Heart left ventricle (tissue), 16 donors: Measurements from ENCODE around the gene CKAP5. TPM values are rescaled to one million over a fixed set of nuclear protein-coding genes. Genes with fewer than 3 reads are reported as not detected.
"Not testable (repeated sequence)": the region's sequence is repeated elsewhere in the genome, so short reads cannot be mapped to it uniquely, and the experiment has no call there.

ENCODE experiments used
- ATAC-seq, 4 donors: fragments of 200-7000 bp; cut with Tn5 transposase; one replicate each; pipeline ENCODE4 v1.9.1; 2020 to 2022; ENCODE audit warnings: moderate library complexity in 4 of 4, mild to moderate bottlenecking in 3 of 4, moderate number of reproducible peaks in 1 of 4
- DNase-seq, 5 donors: peaks; one replicate each; pipeline ENCODE4 v3.0.0-alpha.2; 2020
- H3K27ac ChIP-seq, 12 donors: fragments of 200-600 bp; sonication (generic) in 4 of 12; one replicate each; pipeline versions ENCODE4 v1.5.0 to v1.8.0; 2016 to 2022; ENCODE audit warnings: mild to moderate bottlenecking in 2 of 12
- H3K27me3 ChIP-seq, 9 donors: fragments of 200-600 bp; sonication (generic) in 2 of 9; one replicate each; pipeline versions ENCODE4 v1.5.1 to v1.8.0; 2016 to 2022; ENCODE audit warnings: mild to moderate bottlenecking in 3 of 9
- H3K36me3 ChIP-seq, 9 donors: fragments of 200-600 bp; sonication (generic) in 2 of 9; one replicate each; pipeline versions ENCODE4 v1.5.0 to v1.8.0; 2018 to 2022; ENCODE audit warnings: mild to moderate bottlenecking in 2 of 9
- H3K4me1 ChIP-seq, 12 donors: fragments of 200-600 bp; sonication (generic) in 4 of 12; one replicate each; pipeline versions ENCODE4 v1.5.0 to v1.8.0; 2016 to 2022; ENCODE audit warnings: mild to moderate bottlenecking in 3 of 12
- H3K4me3 ChIP-seq, 12 donors: fragments of 200-600 bp; sonication (generic) in 4 of 12; one replicate each; pipeline versions ENCODE4 v1.5.0 to v1.8.0; 2017 to 2022; ENCODE audit warnings: mild to moderate bottlenecking in 9 of 12, moderate library complexity in 4 of 12
- H3K9me3 ChIP-seq, 12 donors: fragments of 200-600 bp; sonication (generic) in 4 of 12; one replicate each; pipeline versions ENCODE4 v1.5.0 to v1.8.0; 2016 to 2022; ENCODE audit warnings: mild to moderate bottlenecking in 1 of 12
- CTCF ChIP-seq, 12 donors: fragments of 200-600 bp; sonication (generic) in 4 of 12; IDR thresholded peaks; one replicate each; pipeline versions ENCODE4 v1.5.0 to v1.8.0; 2018 to 2022; ENCODE audit warnings: antibody characterized with exemption in 12 of 12, mild to moderate bottlenecking in 5 of 12
- POLR2A ChIP-seq, 2 donors: fragments of 450-650 bp; IDR thresholded peaks; one replicate each; pipeline ENCODE4 v1.6.1; 2017; ENCODE audit warnings: antibody characterized with exemption in 2 of 2, mild to moderate bottlenecking in 2 of 2, moderate library complexity in 2 of 2
- WGBS, 4 donors: extraction: QIAGEN DNeasy Blood & Tissue Kit in 2 of 4; methylation state at CpG; one replicate each; pipeline versions ENCODE4 v1.1.5 to v1.1.7; 2013 to 2018; 5-methylcytosine and 5-hydroxymethylcytosine counted together
- intact Hi-C, 10 donors: fragments of 100-400 bp; cut with DNase I; formaldehyde crosslinking; loops; one replicate each; pipeline versions ENCODE4 v1.11.1 to v1.14.2; 2022
- polyA plus RNA-seq, 2 donors: library from polyadenylated mRNA; stranded (reverse); fragments of 200-250 nt; gene quantifications; one replicate each; pipeline ENCODE4 v1.2.3, GENCODE V29; 2013
- total RNA-seq, 9 donors: library from RNA; depleted of rRNA in 2 of 9; stranded (reverse); fragments of >200 nt in 2 of 9; fragmentation: NEBNext Ultra II Directional in 3 of 9; extraction: Animal tissue kit (Norgen Biotek cat#: 25700) in 3 of 9; gene quantifications; one replicate each; pipeline versions ENCODE4 v1.1.0 to v1.2.4, GENCODE V29; 2016 to 2023
- donor health status: ischemic (EF 13 %, LVEDD 7.1; RV severe dilation, severe dysfunction).
- donor health status: healthy with polysubstance abuse.
- donor health status: DM: no; HTN: yes; CAD: no.
- donor health status: DM: no; HTN: no; CAD: no.
- donor health status: ischemic (EF 25% LVEDD 6.9; RV normal size, moderate dysfunction).
- donor health status: ischemic (EF 25% LVEDD 5.7; RV mildly dilated, moderate dysfunction).
- donor health status: healthy.
- donor health status: DM: yes; HTN: yes; CAD: no.
- donor health status: ischemic (EF 35%, LVEDD 5.7; RV mildly dilated, moderate dysfunction).
- donor health status: nonischemic (EF 11% LVEDD 7.7; RV severe dilation, severe dysfunction).
- donor health status: DM: yes; HTN: yes; CAD: no.
- donor health status: PGD.
- donor health status: ischemic (EF 29% LVEDD 5.4; RV normal size, mild dysfunction).
- donor health status: nonischemic (EF 23%, LVEDD 6.1; RV moderate dilation, normal function).

CKAP5 gene
- total and polyA plus RNA-seq, 11 donors: 12.3 to 108 (median 67.6) TPM

- 87 to 98% (median 94%) methylated on average over 1 of the region's 1 CpG for WGBS, 4 donors
These were observed 45.9 kb downstream of the CKAP5 start for GRCh38 chr11:46800177-46800576.

GRCh38 chr11:46799725-46800124 is 46.4 kb downstream of the CKAP5 start:
- H3K27me3 ChIP-seq, intact Hi-C loops, H3K9me3 ChIP-seq, DNase-seq, H3K4me3 ChIP-seq: not testable (repeated sequence)
- WGBS, 4 donors: 95 to 99% (median 98%) methylated on average over 2 of the region's 2 CpGs
- Histone ChIP-seq H3K4me1 (peaks cover 0 to 12% (median 0%) of the 10 kb centered on the region in 12 donors), H3K36me3 (peaks cover 0 to 93% (median 64%) of the 10 kb centered on the region in 9 donors), H3K27ac (peak overlapping the region in 4 of 12 donors; percentile 6 to 30 (median 16))
- ATAC-seq: peak in 1 of 4 donors; percentile 26

More at GRCh38 chr11:46800177-46800576, 45.9 kb downstream of the CKAP5 start:
- peaks cover 0 to 12% (median 0%) of the 10 kb centered on the region in 12 donors for H3K4me1 ChIP-seq
- no peak overlapping the region for H3K4me3 ChIP-seq
- peak overlapping the region in 7 of 12 donors; percentile 4 to 46 (median 30) for H3K27ac ChIP-seq
- H3K27me3 ChIP-seq: no peaks in the 10 kb centered on the region
- ATAC-seq: peak in 3 of 4 donors; percentile 44 to 82 (median 62)
- TF ChIP-seq POLR2A (IDR thresholded peaks at IDR 0.05) (no peak), CTCF (IDR thresholded peaks at IDR 0.05) (no peak)
- peaks cover 0 to 93% (median 61%) of the 10 kb centered on the region in 9 donors for H3K36me3 ChIP-seq
- DNase-seq: no peak
- no peaks in the 10 kb centered on the region for H3K9me3 ChIP-seq
- intact Hi-C loops: no loop called here

GRCh38 chr11:46778416-46778815 is 67.7 kb downstream of the CKAP5 start:
- TF ChIP-seq POLR2A (IDR thresholded peaks at IDR 0.05): no peak
- TF ChIP-seq CTCF (IDR thresholded peaks at IDR 0.05): no peak
- Histone ChIP-seq H3K27ac (no peak overlapping the region), H3K9me3 (no peaks in the 10 kb centered on the region), H3K4me3 (no peak overlapping the region), H3K27me3 (no peaks in the 10 kb centered on the region), H3K36me3 (peaks cover 0 to 99% (median 92%) of the 10 kb centered on the region in 9 donors), H3K4me1 (no peaks in the 10 kb centered on the region)
- WGBS, 4 donors: 92 to 97% (median 94%) methylated on average over 4 of the region's 4 CpGs
- no peak for DNase-seq
- no peak for ATAC-seq
- intact Hi-C loops: loop anchor here in 1 of 10 donors (5.0 kb wide), 1 partner anchor 36 kb away; no protein-coding TSS in a partner anchor

- intact Hi-C loops: loop anchor here in 1 of 10 donors (5.0 kb wide), 1 partner anchor 35 kb away; no protein-coding TSS in a partner anchor
- H3K27me3 ChIP-seq: no peaks in the 10 kb centered on the region
- 93 to 99% (median 97%) methylated on average over 2 of the region's 2 CpGs for WGBS, 4 donors
- no peak overlapping the region for H3K27ac ChIP-seq
- ATAC-seq (no peak), DNase-seq (no peak)
- H3K4me3 ChIP-seq: no peak overlapping the region
- H3K36me3 ChIP-seq: peaks cover 0 to 97% (median 92%) of the 10 kb centered on the region in 9 donors
- no peak for TF ChIP-seq POLR2A (IDR thresholded peaks at IDR 0.05)
- H3K9me3 ChIP-seq: no peaks in the 10 kb centered on the region
- no peaks in the 10 kb centered on the region for H3K4me1 ChIP-seq
These were observed 69.2 kb downstream of the CKAP5 start for GRCh38 chr11:46776878-46777277.

- 89 to 97% (median 95%) methylated on average over 4 of the region's 4 CpGs for WGBS, 4 donors
- Histone ChIP-seq H3K4me1 (no peaks in the 10 kb centered on the region), H3K36me3 (peaks cover 0 to 97% (median 95%) of the 10 kb centered on the region in 9 donors), H3K27ac (no peak overlapping the region), H3K27me3 (no peaks in the 10 kb centered on the region), H3K4me3 (no peak overlapping the region), H3K9me3 (no peaks in the 10 kb centered on the region)
- DNase-seq (no peak), ATAC-seq (no peak)
- TF ChIP-seq POLR2A (IDR thresholded peaks at IDR 0.05) (no peak), CTCF (IDR thresholded peaks at IDR 0.05) (no peak)
- intact Hi-C loops: no loop called here
These were observed 76.4 kb downstream of the CKAP5 start for GRCh38 chr11:46769636-46770221.
